ENCODE data around the gene ALDH16A1.

ALDH16A1 gene

GRCh38 chr19:49502866-49503581 lies 50.0 kb downstream of the ALDH16A1 start:
- H3K27ac ChIP-seq, result no peak overlapping the region
- DNase-seq (ENCODE audit: low read depth, low spot score), result no peak

DNA sequence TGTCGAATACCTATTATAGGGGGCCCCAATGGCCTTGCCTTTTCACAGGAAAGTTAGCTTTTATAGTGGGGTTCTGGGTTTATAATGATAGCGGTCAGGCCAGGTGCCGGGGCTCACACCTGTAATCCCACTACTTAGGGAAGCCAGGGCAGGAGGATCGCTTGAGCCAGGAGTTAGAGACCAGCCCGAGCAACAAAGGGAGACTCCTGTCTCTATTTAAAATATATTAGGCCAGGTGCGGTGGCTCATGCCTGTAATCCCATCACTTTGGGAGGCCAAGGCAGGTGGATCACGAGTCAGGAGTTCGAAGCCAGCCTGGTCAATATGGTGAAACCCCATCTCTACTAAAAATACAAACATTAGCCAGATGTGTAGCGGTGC lies 50.5 kb downstream of the ALDH16A1 start:
- no peak overlapping the region for H3K27ac ChIP-seq
- no peak for DNase-seq (ENCODE audit: low read depth, low spot score)

GRCh38 chr19:49506575-49507105 lies 53.6 kb downstream of the ALDH16A1 start:
- no peak for DNase-seq (ENCODE audit: low read depth, low spot score)
- H3K27ac ChIP-seq, result no peak overlapping the region

DNA sequence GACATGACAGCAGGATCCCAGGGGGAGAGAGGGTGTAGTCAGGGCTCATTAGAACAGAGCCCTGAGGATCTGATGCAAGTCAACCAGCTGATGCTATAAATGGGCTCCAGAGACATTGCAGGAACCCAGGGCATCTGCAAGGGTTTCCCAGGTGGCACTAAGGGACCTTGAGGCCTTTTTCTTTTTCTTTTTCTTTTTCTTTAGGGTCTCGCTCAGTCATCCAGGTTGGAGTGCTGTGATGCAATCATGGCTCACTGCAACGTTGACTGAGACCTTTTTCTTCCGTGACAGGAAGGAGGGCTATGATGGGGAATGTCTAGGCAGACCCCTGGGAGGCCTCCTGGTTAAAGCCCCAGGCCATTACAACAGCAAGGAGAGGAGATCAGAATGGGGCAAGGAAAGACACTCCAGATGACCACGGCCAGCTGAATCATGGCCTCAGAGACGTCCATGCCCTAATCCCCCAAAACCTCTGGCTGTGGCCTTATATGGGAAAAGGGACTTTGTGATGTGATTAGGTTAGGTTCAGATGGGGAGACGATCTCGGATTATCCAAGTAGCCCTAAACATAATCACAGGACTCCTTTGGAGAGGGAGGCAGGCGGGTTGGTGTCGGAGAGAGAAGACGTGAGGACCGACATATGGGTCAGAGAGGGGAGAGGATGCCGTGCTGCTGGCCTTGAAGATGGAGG lies 54.9 kb downstream of the ALDH16A1 start:
- no peak overlapping the region for H3K27ac ChIP-seq

DNA sequence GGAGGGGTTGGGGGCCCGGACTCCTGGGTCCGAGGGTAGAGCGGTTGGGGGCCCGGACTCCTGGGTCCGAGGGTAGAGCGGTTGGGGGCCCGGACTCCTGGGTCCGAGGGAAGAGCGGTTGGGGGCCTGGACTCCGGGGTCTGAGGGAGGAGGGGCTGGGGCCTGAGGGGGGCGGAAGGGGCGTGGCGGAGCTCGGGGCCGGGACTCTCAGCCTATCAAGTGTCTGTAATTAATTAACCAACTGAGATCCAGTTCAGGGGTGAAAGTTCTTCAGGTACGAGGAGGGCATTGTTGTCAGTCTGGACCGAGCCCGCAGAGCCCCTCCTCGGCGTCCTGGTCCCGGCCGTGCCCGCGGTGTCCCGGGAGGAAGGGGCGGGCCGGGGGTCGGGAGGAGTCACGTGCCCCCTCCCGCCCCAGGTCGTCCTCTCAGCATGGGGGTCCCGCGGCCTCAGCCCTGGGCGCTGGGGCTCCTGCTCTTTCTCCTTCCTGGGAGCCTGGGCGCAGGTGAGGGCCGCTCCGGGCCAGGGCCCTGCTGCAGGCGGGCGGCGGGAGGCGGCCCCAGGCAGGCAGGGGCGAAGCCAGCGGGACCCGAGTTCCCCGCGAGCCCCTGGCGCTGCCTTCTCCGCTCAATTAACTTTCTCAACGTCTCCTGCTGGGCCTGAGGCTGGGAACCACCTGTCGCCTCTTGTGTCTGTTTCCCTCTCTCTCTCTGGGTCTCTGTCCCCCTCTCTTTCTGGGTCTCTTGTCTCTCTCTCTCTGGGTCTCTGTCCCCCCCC lies 60.1 kb downstream of the ALDH16A1 start:
- peak overlapping the region; percentile 59 for H3K27ac ChIP-seq
- no peak for DNase-seq (ENCODE audit: low read depth, low spot score)

More for the DNA sequence above, 54.9 kb downstream of the ALDH16A1 start:
- no peak for DNase-seq (ENCODE audit: low read depth, low spot score)

GRCh38 chr19:49513746-49514118 lies 60.7 kb downstream of the ALDH16A1 start:
- H3K27ac ChIP-seq, result no peak overlapping the region

GRCh38 chr19:49514151-49514550 lies 61.1 kb downstream of the ALDH16A1 start:
- no peak overlapping the region for H3K27ac ChIP-seq
- no peak for DNase-seq (ENCODE audit: low read depth, low spot score)

More at GRCh38 chr19:49513746-49514118, 60.7 kb downstream of the ALDH16A1 start:
- DNase-seq (ENCODE audit: low read depth, low spot score), result no peak

GRCh38 chr19:49515767-49516166 lies 62.7 kb downstream of the ALDH16A1 start:
- no peak overlapping the region for H3K27ac ChIP-seq
- DNase-seq (ENCODE audit: low read depth, low spot score), result no peak

DNA sequence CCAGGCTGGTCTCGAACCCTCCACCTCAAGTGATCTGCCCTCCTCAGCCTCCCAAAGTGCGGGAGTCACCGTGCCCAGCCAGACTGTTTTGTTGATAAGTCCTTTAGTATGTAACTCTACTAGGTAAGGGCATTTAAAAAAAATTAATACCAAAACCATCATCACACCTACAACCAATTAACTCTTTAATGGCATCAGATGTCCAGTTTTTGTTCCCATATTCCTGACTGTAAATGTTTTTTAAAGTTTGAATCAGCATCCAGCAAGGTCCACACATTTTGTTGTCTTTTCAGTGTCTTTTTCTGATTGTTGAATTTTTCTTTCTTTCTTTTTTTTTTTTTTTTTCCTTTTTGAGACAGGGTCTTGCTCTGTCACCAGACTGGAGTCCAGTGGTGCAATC lies 65.0 kb downstream of the ALDH16A1 start:
- DNase-seq (ENCODE audit: low read depth, low spot score), result no peak
- no peak overlapping the region for H3K27ac ChIP-seq
